K562 (cell line): ENCODE results near the gene ARL3. TPM values are rescaled to one million over a fixed set of nuclear protein-coding genes. Genes with fewer than 3 reads are reported as not detected.

ENCODE experiments used
- ATAC-seq: fragments of 200-7000 bp; cut with Tn5 transposase; 3 replicates; pipeline ENCODE4 v1.9.1; 2020; ENCODE audit warnings: moderate library complexity
- BruUV-seq: library from RNA; stranded (reverse); fragments of 400-500 nt; replicated peaks from 2 replicates; lab custom pipeline; 2021; lab: Mats Ljungman, UMichigan
- CTCF ChIA-PET: fragments of 300-600 bp; formaldehyde crosslinking; extraction: SDS; loops from one replicate; lab custom pipeline; 2021; ENCODE audit warnings: low intra/inter-chr PET ratio; lab: Yijun Ruan, JAX
- POLR2A ChIA-PET: fragments of 300-600, 350-650 bp; sonication (Branson Sonifier 250); formaldehyde crosslinking; extraction: SDS; loops from one replicate; lab custom pipeline; 2021; ENCODE audit warnings: antibody characterized with exemption, inconsistent platforms; lab: Yijun Ruan, JAX
- DNase-seq, 4 experiments: peaks; one replicate each; pipeline versions ENCODE4 v3.0.0 to v3.0.0-alpha.2; 2011 to 2018; ENCODE audit warnings: low spot score in 3 of 4, mixed read lengths in 3 of 4; ENCODE audit errors: extremely low read depth in 1 of 4
- FAIRE-seq: peaks from 2 replicates; lab custom pipeline; 2011; peaks lifted over from hg19 to GRCh38; lab: Jason Lieb, UNC
- H2AFZ ChIP-seq: 2 replicates; pipeline ENCODE4 v1.6.0; 2011; ENCODE audit warnings: low read depth, low read length, control low read depth, inconsistent platforms
- H3K27ac ChIP-seq: fragments of 200-600 bp; 3 replicates; pipeline ENCODE4 v1.8.0; 2011; ENCODE audit warnings: low read depth, mild to moderate bottlenecking, control low read depth, inconsistent platforms, low read length, moderate library complexity, mixed read lengths; ENCODE audit errors: extremely low read depth
- H3K27me3 ChIP-seq, 2 experiments: fragments of 300-600 bp in 1 of 2; 2 replicates in 1 of 2; 3 replicates in 1 of 2; pipeline versions ENCODE4 v1.6.0 to v1.8.0; 2011; ENCODE audit warnings: inconsistent platforms in 2 of 2, low read length in 2 of 2, mild to moderate bottlenecking in 1 of 2, mixed read lengths in 1 of 2, moderate library complexity in 1 of 2; ENCODE audit not compliant: control insufficient read depth in 2 of 2, insufficient read depth in 2 of 2
- H3K36me3 ChIP-seq: fragments of 300-600 bp; 3 replicates; pipeline ENCODE4 v1.8.0; 2011; ENCODE audit warnings: mild to moderate bottlenecking, low read length, inconsistent platforms; ENCODE audit not compliant: control insufficient read depth, insufficient read depth
- H3K4me1 ChIP-seq, 2 experiments: fragments of 200-600 bp in 1 of 2; replicated peaks in 1 of 2; 2 replicates in 1 of 2; 3 replicates in 1 of 2; pipeline versions ENCODE4 v1.5.1 to v1.8.0; 2011; ENCODE audit warnings: inconsistent platforms in 2 of 2, low read length in 2 of 2, mild to moderate bottlenecking in 1 of 2, mixed read lengths in 1 of 2, moderate library complexity in 1 of 2; ENCODE audit not compliant: control insufficient read depth in 2 of 2, insufficient read depth in 2 of 2
- H3K4me2 ChIP-seq: 2 replicates; pipeline ENCODE4 v1.6.1; 2011; ENCODE audit warnings: low read length, control low read depth, inconsistent platforms, mixed read lengths; ENCODE audit not compliant: insufficient read depth
- H3K4me3 ChIP-seq: fragments of 200-600 bp; sonication (generic), shearing (Covaris generic); 2 replicates; pipeline ENCODE4 v1.5.1; 2016; ENCODE audit warnings: control low read depth, inconsistent platforms
- H3K79me2 ChIP-seq: fragments of 200-600 bp; 3 replicates; pipeline ENCODE4 v1.8.0; 2011; ENCODE audit warnings: low read length, inconsistent platforms; ENCODE audit not compliant: control insufficient read depth, insufficient read depth
- H3K9ac ChIP-seq, 2 experiments: 2 replicates each; pipeline versions ENCODE4 v1.6.0 to v1.6.1; 2011; ENCODE audit warnings: low read depth in 2 of 2, low read length in 2 of 2, control low read depth in 1 of 2, inconsistent platforms in 1 of 2, mild to moderate bottlenecking in 1 of 2, mixed read lengths in 1 of 2; ENCODE audit not compliant: insufficient read depth in 1 of 2
- H3K9me1 ChIP-seq: one replicate; pipeline ENCODE4 v1.6.0; 2011; ENCODE audit warnings: inconsistent platforms, mild to moderate bottlenecking, low read length, moderate library complexity; ENCODE audit not compliant: control insufficient read depth, insufficient read depth
- H3K9me3 ChIP-seq: replicated peaks from 2 replicates; pipeline ENCODE4 v1.5.1; 2011; ENCODE audit warnings: low read depth, low read length, inconsistent platforms; ENCODE audit not compliant: control insufficient read depth, insufficient read depth
- H4K20me1 ChIP-seq: replicated peaks from 2 replicates; pipeline ENCODE4 v1.6.1; 2011; ENCODE audit warnings: low read length, inconsistent platforms, mixed read lengths; ENCODE audit not compliant: control insufficient read depth, insufficient read depth
- ARID1B ChIP-seq: fragments of 450-650 bp; IDR thresholded peaks from 2 replicates; pipeline ENCODE4 v1.6.1; 2016; ENCODE audit warnings: antibody characterized with exemption, mild to moderate bottlenecking, inconsistent platforms
- EGR1 ChIP-seq: fragments of 450-650 bp; conservative IDR thresholded peaks from 2 replicates; pipeline ENCODE4 v1.6.1; 2017; ENCODE audit warnings: mild to moderate bottlenecking
- PRPF4 ChIP-seq: fragments of 200-400 bp; formaldehyde crosslinking; IDR thresholded peaks from one replicate; pipeline ENCODE4 v1.6.1; 2017; ENCODE audit warnings: low read length, low read depth, mild to moderate bottlenecking; ENCODE audit not compliant: insufficient read depth, poor library complexity, severe bottlenecking
- RUNX1 ChIP-seq: sonication (generic); IDR thresholded peaks from 2 replicates; pipeline ENCODE4 v1.6.1; 2016; ENCODE audit warnings: antibody characterized with exemption, low read depth
- ZNF586 ChIP-seq: fragments of 450-650 bp; formaldehyde crosslinking; conservative IDR thresholded peaks from 2 replicates; pipeline ENCODE4 v1.4.0; 2020; ENCODE audit warnings: mild to moderate bottlenecking, moderate library complexity
- WGBS: fragments of 100-300 bp; shearing (Covaris generic); methylation state at CpG from one replicate; pipeline ENCODE4 v1.1.6; 2016; ENCODE audit warnings: low coverage, mixed read lengths; ENCODE audit not compliant: insufficient coverage; ENCODE audit errors: missing lambda C conversion rate; 5-methylcytosine and 5-hydroxymethylcytosine counted together
- in situ Hi-C: fragments of 300-500 bp; cut with MboI; formaldehyde crosslinking; loops from 4 replicates; pipeline ENCODE4 v1.15.0; 2018; ENCODE audit warnings: inconsistent platforms, mixed read lengths
- intact Hi-C: fragments of 100-400 bp; cut with micrococcal nuclease; formaldehyde crosslinking; loops from 2 replicates; pipeline ENCODE4 v1.14.2; 2022
- polyA plus RNA-seq, 8 experiments: library from polyadenylated mRNA; depleted of rRNA in 4 of 8; stranded (reverse) in 5 of 8; unstranded in 3 of 8; fragments of >200 nt; fragmentation: Nextera tagmentation in 2 of 8; fragmentation: Illumina TruSeq in 1 of 8; extraction: Ambion mirVana in 2 of 8; extraction: Trizol in 1 of 8; gene quantifications; 2 replicates each; pipeline versions ENCODE4 v1.2.1 to v1.2.3, GENCODE V29; 2011 to 2014; ENCODE audit warnings: inconsistent platforms in 1 of 8, missing spikeins in 1 of 8
- total RNA-seq, 7 experiments: library from RNA; depleted of rRNA in 6 of 7; stranded (reverse); fragments of >200 nt in 6 of 7; fragmentation: Illumina TruSeq in 2 of 7; extraction: Trizol in 2 of 7; gene quantifications; 2 replicates each; pipeline versions ENCODE4 v1.2.1 to v1.2.3, GENCODE V29; 2011 to 2021; ENCODE audit warnings: low replicate concordance in 1 of 7
- TF ChIP-seq, protein P1 (sequence below): fragments of 250-450 bp; sonication (Bioruptor Pico); IDR thresholded peaks from 2 replicates; pipeline ENCODE4 v1.5.0; 2021
- TF ChIP-seq, protein P2 (sequence below), 2 experiments: fragments of 450-650 bp; conservative IDR thresholded peaks; 2 replicates each; pipeline ENCODE4 v1.6.1; 2017; ENCODE audit warnings: mild to moderate bottlenecking in 2 of 2, moderate library complexity in 2 of 2

ARL3 gene
- total and polyA plus RNA-seq, 9 of the 15 experiments (the other 6 are each of a cell fraction or from before 2014, with no cell fraction given), result 2.9 to 8.9 (median 4.8) TPM

DNA sequence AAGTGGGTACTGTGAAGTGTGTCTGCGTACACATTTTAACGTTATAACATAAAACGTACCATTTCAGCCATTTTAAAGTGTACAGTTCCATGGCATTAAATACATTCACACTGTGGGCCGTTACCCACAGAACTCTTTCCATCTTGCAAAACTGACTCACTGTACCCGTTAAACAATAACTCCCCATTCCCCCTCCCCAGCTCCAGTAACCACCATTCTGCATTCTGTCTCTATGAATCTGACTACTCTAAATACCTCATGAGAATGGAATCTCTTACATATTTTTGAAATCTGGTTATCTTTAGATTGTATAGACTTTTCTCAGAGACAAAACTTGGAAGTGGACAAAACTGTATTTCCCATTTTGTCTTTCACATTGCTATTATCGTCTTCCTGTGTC lies 9.3 kb downstream of the ARL3 start:
- ATAC-seq, result no peak
- intact Hi-C loops, result no loop called here
- Histone ChIP-seq H3K27ac (no peak overlapping the region), H3K27me3 (no peaks in the 10 kb centered on the region), H3K4me1 (peaks cover 4 to 7% of the 10 kb centered on the region in 2 experiments; a peak in 2 of 5 replicates), H2AFZ (no peak overlapping the region), H3K9me3 (no peaks in the 10 kb centered on the region), H3K9me1 (no peaks in the 10 kb centered on the region)
- in situ Hi-C loops, result no loop called here
- POLR2A ChIA-PET, result interaction anchor here (0.6 kb wide), 1 partner anchor 149 kb away, joined by 3 read pairs; the partner anchor contains the start of gene BORCS7
- TF ChIP-seq, protein P1, sequence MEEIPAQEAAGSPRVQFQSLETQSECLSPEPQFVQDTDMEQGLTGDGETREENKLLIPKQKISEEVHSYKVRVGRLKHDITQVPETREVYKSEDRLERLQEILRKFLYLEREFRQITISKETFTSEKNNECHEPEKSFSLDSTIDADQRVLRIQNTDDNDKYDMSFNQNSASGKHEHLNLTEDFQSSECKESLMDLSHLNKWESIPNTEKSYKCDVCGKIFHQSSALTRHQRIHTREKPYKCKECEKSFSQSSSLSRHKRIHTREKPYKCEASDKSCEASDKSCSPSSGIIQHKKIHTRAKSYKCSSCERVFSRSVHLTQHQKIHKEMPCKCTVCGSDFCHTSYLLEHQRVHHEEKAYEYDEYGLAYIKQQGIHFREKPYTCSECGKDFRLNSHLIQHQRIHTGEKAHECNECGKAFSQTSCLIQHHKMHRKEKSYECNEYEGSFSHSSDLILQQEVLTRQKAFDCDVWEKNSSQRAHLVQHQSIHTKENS (CRISPR knock-in tag), result no peak
- TF ChIP-seq EGR1 (no peak), RUNX1 (no peak), ARID1B (no peak), PRPF4 (no peak), ZNF586 (CRISPR knock-in tag) (no peak)
- TF ChIP-seq, protein P2, sequence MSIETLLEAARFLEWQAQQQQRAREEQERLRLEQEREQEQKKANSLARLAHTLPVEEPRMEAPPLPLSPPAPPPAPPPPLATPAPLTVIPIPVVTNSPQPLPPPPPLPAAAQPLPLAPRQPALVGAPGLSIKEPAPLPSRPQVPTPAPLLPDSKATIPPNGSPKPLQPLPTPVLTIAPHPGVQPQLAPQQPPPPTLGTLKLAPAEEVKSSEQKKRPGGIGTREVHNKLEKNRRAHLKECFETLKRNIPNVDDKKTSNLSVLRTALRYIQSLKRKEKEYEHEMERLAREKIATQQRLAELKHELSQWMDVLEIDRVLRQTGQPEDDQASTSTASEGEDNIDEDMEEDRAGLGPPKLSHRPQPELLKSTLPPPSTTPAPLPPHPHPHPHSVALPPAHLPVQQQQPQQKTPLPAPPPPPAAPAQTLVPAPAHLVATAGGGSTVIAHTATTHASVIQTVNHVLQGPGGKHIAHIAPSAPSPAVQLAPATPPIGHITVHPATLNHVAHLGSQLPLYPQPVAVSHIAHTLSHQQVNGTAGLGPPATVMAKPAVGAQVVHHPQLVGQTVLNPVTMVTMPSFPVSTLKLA (conservative IDR thresholded peaks at IDR 0.05), result no peak
- TF ChIP-seq, all 486 proteins: peak for 0
- H3K4me2 ChIP-seq, result no peak overlapping the region
- no peak for FAIRE-seq
- H3K79me2 ChIP-seq, result peaks cover 1% of the 10 kb centered on the region; the same call in 1 of the 3 replicates
- CTCF ChIA-PET, result no interaction called here
- H3K36me3 ChIP-seq, result no peaks in the 10 kb centered on the region
- DNase-seq, result no peak
- peak overlapping the region in 1 of 2 experiments; percentile 64; a peak in 1 of 4 replicates for H3K9ac ChIP-seq
- 92% methylated on average over 6 of the region's 6 CpGs for WGBS
- no peaks in the 10 kb centered on the region for H4K20me1 ChIP-seq
- BruUV-seq, result no TSS peak
- H3K4me3 ChIP-seq, result no peak overlapping the region
